SK-N-SH (cell line): ENCODE data around the gene POU2AF1. TPM values are rescaled to one million over a fixed set of nuclear protein-coding genes. Genes with fewer than 3 reads are reported as not detected.

ENCODE experiments used
- CTCF ChIA-PET: fragments of 300-600, 350-600 bp; formaldehyde crosslinking; extraction: SDS; loops from one replicate; lab custom pipeline; 2021; lab: Yijun Ruan, JAX
- POLR2A ChIA-PET: fragments of 350-600 bp; sonication (Branson Sonifier 250); formaldehyde crosslinking; extraction: SDS; loops from one replicate; lab custom pipeline; 2020; ENCODE audit warnings: antibody characterized with exemption, inconsistent platforms; lab: Yijun Ruan, JAX
- DNase-seq: peaks from one replicate; pipeline ENCODE4 v3.0.0; 2012
- H2AFZ ChIP-seq: fragments of 200-600 bp; sonication (generic); 2 replicates; pipeline ENCODE4 v1.8.1; 2016; ENCODE audit warnings: antibody characterized with exemption, mild to moderate bottlenecking, low read depth
- H3F3A ChIP-seq: fragments of 200-600 bp; sonication (generic); replicated peaks from 2 replicates; pipeline ENCODE3; 2016; ENCODE audit warnings: antibody characterized with exemption, mild to moderate bottlenecking; ENCODE audit not compliant: insufficient read depth
- H3K27ac ChIP-seq, 2 experiments: fragments of 200-500 bp in 1 of 2; fragments of 200-600 bp in 1 of 2; sonication (Bioruptor generic) in 1 of 2; sonication (generic), shearing (Covaris generic) in 1 of 2; 2 replicates each; pipeline versions ENCODE4 v1.5.1 to v1.6.1; 2014 to 2016; ENCODE audit warnings: low read depth in 2 of 2, inconsistent platforms in 1 of 2, low read length in 1 of 2, mild to moderate bottlenecking in 1 of 2, mixed read lengths in 1 of 2
- H3K27me3 ChIP-seq: fragments of 200-600 bp; sonication (generic), shearing (Covaris generic); 2 replicates; pipeline ENCODE4 v1.6.1; 2016; ENCODE audit warnings: mixed run types; ENCODE audit not compliant: insufficient read depth
- H3K36me3 ChIP-seq, 2 experiments: fragments of 200-500 bp in 1 of 2; fragments of 200-600 bp in 1 of 2; sonication (Bioruptor generic) in 1 of 2; sonication (generic) in 1 of 2; replicated peaks in 1 of 2; 2 replicates each; pipeline versions ENCODE3 to v1.5.1; 2014 to 2016; ENCODE audit warnings: low read length in 1 of 2, mild to moderate bottlenecking in 1 of 2; ENCODE audit not compliant: insufficient read depth in 2 of 2, control insufficient read depth in 1 of 2
- H3K4me1 ChIP-seq, 2 experiments: fragments of 200-500 bp in 1 of 2; fragments of 200-600 bp in 1 of 2; sonication (Bioruptor generic) in 1 of 2; sonication (generic), shearing (Covaris generic) in 1 of 2; 2 replicates each; pipeline versions ENCODE4 v1.5.1 to v1.6.1; 2014 to 2016; ENCODE audit warnings: low read depth in 1 of 2, low read length in 1 of 2, mixed run types in 1 of 2; ENCODE audit not compliant: insufficient read depth in 2 of 2, control insufficient read depth in 1 of 2
- H3K4me2 ChIP-seq: fragments of 200-600 bp; sonication (generic), shearing (Covaris generic); 2 replicates; pipeline ENCODE4 v1.6.1; 2017; ENCODE audit warnings: mixed run types
- H3K4me3 ChIP-seq, 2 experiments: fragments of 200-500 bp in 1 of 2; fragments of 200-600 bp in 1 of 2; sonication (Bioruptor generic) in 1 of 2; sonication (generic), shearing (Covaris generic) in 1 of 2; 2 replicates each; pipeline versions ENCODE4 v1.5.1 to v1.8.1; 2014 to 2016; ENCODE audit warnings: low read depth in 2 of 2, inconsistent platforms in 1 of 2, low read length in 1 of 2, mild to moderate bottlenecking in 1 of 2, mixed read lengths in 1 of 2, moderate library complexity in 1 of 2
- H3K79me2 ChIP-seq: fragments of 200-600 bp; sonication (generic); 2 replicates; pipeline ENCODE4 v1.8.1; 2017; ENCODE audit warnings: mild to moderate bottlenecking; ENCODE audit not compliant: insufficient read depth
- H3K9ac ChIP-seq: fragments of 200-600 bp; sonication (generic); 2 replicates; pipeline ENCODE4 v1.6.1; 2017; ENCODE audit warnings: mixed run types
- H3K9me2 ChIP-seq: fragments of 200-600 bp; sonication (generic); 2 replicates; pipeline ENCODE4 v1.6.1; 2017; ENCODE audit warnings: mixed run types
- H3K9me3 ChIP-seq: fragments of 200-600 bp; sonication (generic); 2 replicates; pipeline ENCODE4 v1.6.1; 2017; ENCODE audit warnings: mixed run types, mild to moderate bottlenecking, moderate library complexity
- H4K20me1 ChIP-seq: fragments of 200-600 bp; sonication (generic); 2 replicates; pipeline ENCODE4 v1.6.1; 2017; ENCODE audit warnings: mild to moderate bottlenecking, mixed run types; ENCODE audit not compliant: insufficient read depth
- CHD2 ChIP-seq: fragments of 150-350 bp; IDR thresholded peaks from 2 replicates; pipeline ENCODE4 v1.6.1; 2018; ENCODE audit warnings: low read length; ENCODE audit not compliant: partially characterized antibody
- ELF1 ChIP-seq: IDR thresholded peaks from 2 replicates; pipeline ENCODE4 v1.4.0; 2012
- FOSL2 ChIP-seq: IDR thresholded peaks from 2 replicates; pipeline ENCODE4 v1.4.0; 2012; ENCODE audit warnings: low read depth, mild to moderate bottlenecking, moderate library complexity, borderline replicate concordance
- FOXJ3 ChIP-seq: sonication (generic); formaldehyde crosslinking; IDR thresholded peaks from 2 replicates; pipeline ENCODE4 v1.5.1; 2020; ENCODE audit warnings: mild to moderate bottlenecking, missing genetic modification reagents
- FOXM1 ChIP-seq: IDR thresholded peaks from 2 replicates; pipeline ENCODE4 v1.4.0; 2012; ENCODE audit warnings: low read depth, mild to moderate bottlenecking
- GATA2 ChIP-seq: sonication (generic); formaldehyde crosslinking; IDR thresholded peaks from 2 replicates; pipeline ENCODE4 v1.5.0; 2020; ENCODE audit warnings: mild to moderate bottlenecking, missing genetic modification reagents
- IRF3 ChIP-seq: fragments of 150-350 bp; IDR thresholded peaks from 2 replicates; pipeline ENCODE4 v1.6.1; 2016; ENCODE audit warnings: mild to moderate bottlenecking, low read depth, low read length
- MAX ChIP-seq: IDR thresholded peaks from 2 replicates; pipeline ENCODE4 v1.4.0; 2012; ENCODE audit warnings: low read depth
- NRF1 ChIP-seq: IDR thresholded peaks from 2 replicates; pipeline ENCODE4 v1.6.1; 2012; ENCODE audit warnings: low read depth, mild to moderate bottlenecking, low read length
- PBX3 ChIP-seq: IDR thresholded peaks from 2 replicates; pipeline ENCODE4; 2012
- POLR2AphosphoS5 ChIP-seq: IDR thresholded peaks from 2 replicates; pipeline ENCODE4 v1.6.1; 2012; ENCODE audit warnings: low read depth, low read length
- RXRA ChIP-seq: IDR thresholded peaks from 2 replicates; pipeline ENCODE4 v1.4.0; 2012; ENCODE audit warnings: low read depth, mild to moderate bottlenecking, borderline replicate concordance
- SIN3A ChIP-seq: IDR thresholded peaks from 2 replicates; pipeline ENCODE4 v1.6.1; 2012; ENCODE audit warnings: low read depth, mild to moderate bottlenecking, low read length, moderate library complexity, borderline replicate concordance
- TEAD4 ChIP-seq: IDR thresholded peaks from 2 replicates; pipeline ENCODE4 v1.4.0; 2012; ENCODE audit warnings: mild to moderate bottlenecking, borderline replicate concordance; ENCODE audit not compliant: insufficient read depth
- USF2 ChIP-seq: fragments of 150-350 bp; IDR thresholded peaks from 2 replicates; pipeline ENCODE4 v1.6.1; 2017; ENCODE audit warnings: antibody characterized with exemption, low read length, low read depth, borderline replicate concordance
- ZBTB33 ChIP-seq: IDR thresholded peaks from 2 replicates; pipeline ENCODE4 v1.4.0; 2012; ENCODE audit warnings: low read depth, borderline replicate concordance
- WGBS: methylation state at CpG from one replicate; pipeline ENCODE4 v1.1.6; 2017; ENCODE audit warnings: low lambda C conversion rate; 5-methylcytosine and 5-hydroxymethylcytosine counted together
- polyA plus RNA-seq, 3 experiments: library from polyadenylated mRNA; depleted of rRNA; stranded (reverse); fragments of >200 nt; gene quantifications; 2 replicates each; pipeline ENCODE4 v1.2.3, GENCODE V29; 2012
- TF ChIP-seq, protein P1 (sequence below): fragments of 200-600 bp; sonication (generic); IDR thresholded peaks from 2 replicates; pipeline ENCODE4 v1.6.1; 2017; ENCODE audit warnings: antibody characterized with exemption, mild to moderate bottlenecking, moderate library complexity

The POU2AF1 gene
- polyA plus RNA-seq, 1 of the 3 experiments (the other 2 are of a cell fraction) = 0.07 TPM

DNA sequence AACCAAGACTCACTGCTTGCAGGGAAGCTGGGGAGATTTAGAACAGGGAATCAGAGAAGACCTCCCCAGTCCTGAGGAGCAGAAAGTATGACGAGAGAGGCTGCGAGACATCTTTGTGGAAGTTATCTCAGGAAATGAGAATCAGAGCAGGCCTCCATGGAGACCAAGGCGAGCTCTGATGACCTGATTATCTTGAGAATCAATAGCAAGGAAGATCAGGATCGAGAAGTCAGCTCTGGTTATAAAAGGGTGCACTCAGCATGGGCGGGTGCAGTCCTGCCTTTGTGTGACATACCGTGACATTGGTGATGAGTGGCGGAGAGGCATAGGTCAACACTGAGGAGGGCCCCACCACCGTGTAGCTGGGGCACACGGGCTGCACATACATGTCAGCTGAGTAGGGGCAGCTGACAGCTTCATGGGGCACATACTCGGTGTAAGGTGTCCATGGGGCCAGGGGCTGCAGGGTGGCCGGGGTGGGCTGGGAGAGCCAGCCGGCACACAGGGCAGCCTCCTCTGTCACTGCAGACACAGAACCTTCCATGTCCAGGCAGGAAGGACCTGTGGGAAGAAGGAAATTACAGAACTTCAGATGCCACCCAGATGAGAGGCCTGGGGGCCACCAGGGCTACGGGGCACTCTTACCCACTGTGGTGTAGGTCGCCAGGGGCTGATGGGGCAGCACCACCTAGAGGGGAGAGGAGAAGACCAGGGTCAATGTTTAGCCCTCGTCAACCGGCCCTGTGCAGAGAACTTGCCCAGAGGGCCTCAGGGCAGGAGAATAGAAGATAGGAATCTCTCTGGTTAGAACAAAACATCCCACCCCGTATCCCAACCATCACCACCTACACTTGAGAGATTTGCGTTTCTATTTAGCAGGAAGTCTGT is 21.7 kb downstream of the POU2AF1 start:
- WGBS = 64% methylated on average over 9 of the region's 18 CpGs
- Histone ChIP-seq H3K27me3 (no peaks in the 10 kb centered on the region), H3K9ac (no peak overlapping the region), H2AFZ (no peak overlapping the region), H3K4me3 (no peak overlapping the region), H3K36me3 (no peaks in the 10 kb centered on the region), H3K27ac (no peak overlapping the region), H4K20me1 (no peaks in the 10 kb centered on the region), H3K9me2 (no peaks in the 10 kb centered on the region), H3F3A (no peaks in the 10 kb centered on the region), H3K9me3 (no peaks in the 10 kb centered on the region), H3K79me2 (no peaks in the 10 kb centered on the region), H3K4me2 (no peak overlapping the region), H3K4me1 (no peaks in the 10 kb centered on the region; a peak in 1 of 4 replicates)
- peak; percentile 39 for DNase-seq
- TF ChIP-seq ZBTB33 = no peak
- no peak for TF ChIP-seq USF2
- no peak for TF ChIP-seq NRF1
- no peak for TF ChIP-seq IRF3
- TF ChIP-seq, protein P1, sequence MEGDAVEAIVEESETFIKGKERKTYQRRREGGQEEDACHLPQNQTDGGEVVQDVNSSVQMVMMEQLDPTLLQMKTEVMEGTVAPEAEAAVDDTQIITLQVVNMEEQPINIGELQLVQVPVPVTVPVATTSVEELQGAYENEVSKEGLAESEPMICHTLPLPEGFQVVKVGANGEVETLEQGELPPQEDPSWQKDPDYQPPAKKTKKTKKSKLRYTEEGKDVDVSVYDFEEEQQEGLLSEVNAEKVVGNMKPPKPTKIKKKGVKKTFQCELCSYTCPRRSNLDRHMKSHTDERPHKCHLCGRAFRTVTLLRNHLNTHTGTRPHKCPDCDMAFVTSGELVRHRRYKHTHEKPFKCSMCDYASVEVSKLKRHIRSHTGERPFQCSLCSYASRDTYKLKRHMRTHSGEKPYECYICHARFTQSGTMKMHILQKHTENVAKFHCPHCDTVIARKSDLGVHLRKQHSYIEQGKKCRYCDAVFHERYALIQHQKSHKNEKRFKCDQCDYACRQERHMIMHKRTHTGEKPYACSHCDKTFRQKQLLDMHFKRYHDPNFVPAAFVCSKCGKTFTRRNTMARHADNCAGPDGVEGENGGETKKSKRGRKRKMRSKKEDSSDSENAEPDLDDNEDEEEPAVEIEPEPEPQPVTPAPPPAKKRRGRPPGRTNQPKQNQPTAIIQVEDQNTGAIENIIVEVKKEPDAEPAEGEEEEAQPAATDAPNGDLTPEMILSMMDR = no peak
- TF ChIP-seq FOXM1 = no peak
- no peak for TF ChIP-seq TEAD4
- no peak for TF ChIP-seq CHD2
- no peak for TF ChIP-seq RXRA
- TF ChIP-seq GATA2 (CRISPR knock-in tag) = no peak
- TF ChIP-seq POLR2AphosphoS5 = no peak
- no peak for TF ChIP-seq FOXJ3 (CRISPR knock-in tag)
- TF ChIP-seq PBX3 = no peak
- TF ChIP-seq MAX = no peak
- TF ChIP-seq ELF1 = no peak
- TF ChIP-seq SIN3A = no peak
- TF ChIP-seq FOSL2 = no peak
- POLR2A ChIA-PET = no interaction called here
- CTCF ChIA-PET = interaction anchor here (1.1 kb wide), 1 partner anchor 70 kb away, joined by 3 read pairs; no protein-coding TSS in a partner anchor
